RWPE1 (cell line): ENCODE results near the gene ZSWIM6.

Experiments
- CTCF ChIA-PET: fragments of 350-600 bp; sonication (Branson Sonifier 250); formaldehyde crosslinking; extraction: SDS; loops from one replicate; lab custom pipeline; 2021; lab: Yijun Ruan, JAX
- POLR2A ChIA-PET: fragments of 400-600 bp; formaldehyde crosslinking; extraction: SDS; loops from one replicate; lab custom pipeline; 2020; ENCODE audit warnings: antibody characterized with exemption; ENCODE audit not compliant: low non-redundant PET; lab: Yijun Ruan, JAX
- DNase-seq: peaks from one replicate; pipeline ENCODE4 v3.0.0; 2012; ENCODE audit warnings: low spot score
- H3K27ac ChIP-seq: fragments of 450-650 bp; 2 replicates; pipeline ENCODE4 v1.5.1; 2017
- CTCF ChIP-seq: fragments of 450-650 bp; conservative IDR thresholded peaks from 2 replicates; pipeline ENCODE4 v1.5.1; 2017; ENCODE audit warnings: low read depth, mild to moderate bottlenecking

Gene ZSWIM6

GRCh38 chr5:61576556-61576955 lies 244.5 kb downstream of the ZSWIM6 start:
- no peak overlapping the region for H3K27ac ChIP-seq
- POLR2A ChIA-PET = no interaction called here
- no peak for DNase-seq
- TF ChIP-seq CTCF = no peak
- CTCF ChIA-PET = interaction anchor here (0.7 to 0.8 kb wide), 2 partner anchors 338 to 342 kb away, joined by 3 read pairs; no protein-coding TSS in a partner anchor

GRCh38 chr5:61578858-61579503 lies 246.9 kb downstream of the ZSWIM6 start:
- DNase-seq = no peak
- CTCF ChIA-PET = no interaction called here
- POLR2A ChIA-PET = no interaction called here
- TF ChIP-seq CTCF = no peak
- no peak overlapping the region for H3K27ac ChIP-seq

- no peak for TF ChIP-seq CTCF
- POLR2A ChIA-PET = no interaction called here
- no peak for DNase-seq
- no peak overlapping the region for H3K27ac ChIP-seq
- CTCF ChIA-PET = interaction anchor here (0.6 kb wide), 1 partner anchor 561 kb away, joined by 4 read pairs; no protein-coding TSS in a partner anchor
These were observed 250.3 kb downstream of the ZSWIM6 start for GRCh38 chr5:61582205-61582820.

- POLR2A ChIA-PET = no interaction called here
- CTCF ChIA-PET = no interaction called here
These were observed 250.8 kb downstream of the ZSWIM6 start for GRCh38 chr5:61582887-61583286.

GRCh38 chr5:61586096-61587084 lies 254.3 kb downstream of the ZSWIM6 start:
- DNase-seq = no peak
- TF ChIP-seq CTCF = no peak
- CTCF ChIA-PET = interaction anchor here (0.6 kb wide), 2 partner anchors 557 to 937 kb away, joined by 3 to 5 read pairs; no protein-coding TSS in a partner anchor
- POLR2A ChIA-PET = interaction anchor here (0.6 kb wide), 1 partner anchor 17 kb away, joined by 7 read pairs; no protein-coding TSS in a partner anchor
- no peak overlapping the region for H3K27ac ChIP-seq

More at GRCh38 chr5:61582887-61583286, 250.8 kb downstream of the ZSWIM6 start:
- no peak for DNase-seq
- no peak overlapping the region for H3K27ac ChIP-seq
- no peak for TF ChIP-seq CTCF

- ChIA-PET CTCF (interaction anchor here (0.6 kb wide), 1 partner anchor 556 kb away, joined by 3 read pairs; no protein-coding TSS in a partner anchor), POLR2A (no interaction called here)
- H3K27ac ChIP-seq = no peak overlapping the region
- no peak for DNase-seq
- TF ChIP-seq CTCF = no peak
These were observed 255.1 kb downstream of the ZSWIM6 start for GRCh38 chr5:61587125-61587524.
